OCI-LY7 (cell line): Measurements from ENCODE around the gene WDR73.
"Not testable (repeated sequence)": the region's sequence is repeated elsewhere in the genome, so short reads cannot be mapped to it uniquely, and the experiment has no call there.

Experiments
- CTCF ChIP-seq: fragments of 200-600 bp; sonication (generic); conservative IDR thresholded peaks from 2 replicates; pipeline ENCODE4 v1.5.1; 2014; ENCODE audit warnings: mild to moderate bottlenecking, antibody characterized with exemption, low read length, moderate library complexity, mixed read lengths
- EZH2phosphoT487 ChIP-seq: fragments of 200-600 bp; sonication (generic); IDR thresholded peaks from 2 replicates; pipeline ENCODE4 v1.6.1; 2018; ENCODE audit warnings: low read depth, borderline replicate concordance, mild to moderate bottlenecking, mixed run types, antibody characterized with exemption, low read length, moderate library complexity, mixed read lengths

- not testable (repeated sequence) for TF ChIP-seq CTCF, EZH2phosphoT487
Observed at GRCh38 chr15:84641871-84642270, 12.2 kb downstream of the WDR73 start.
